Nephron progenitor cell (in vitro differentiated cells): ENCODE data around the gene FREY1.

Experiments used
- DNase-seq: peaks from one replicate; pipeline ENCODE4 v3.0.0; 2021
- H3K27ac Mint-ChIP-seq: 2 replicates; pipeline ENCODE4 v1.8.0; 2021; ENCODE audit warnings: mild to moderate bottlenecking, moderate library complexity, mixed read lengths
- H3K27me3 Mint-ChIP-seq: 2 replicates; pipeline ENCODE4 v1.8.0; 2021; ENCODE audit warnings: mild to moderate bottlenecking, low read depth, mixed read lengths; ENCODE audit not compliant: poor library complexity
- H3K36me3 Mint-ChIP-seq: 2 replicates; pipeline ENCODE4 v1.8.0; 2021; ENCODE audit warnings: low read depth, mixed read lengths
- H3K4me1 Mint-ChIP-seq: 2 replicates; pipeline ENCODE4 v1.8.0; 2021; ENCODE audit warnings: mixed read lengths
- H3K4me3 Mint-ChIP-seq: 2 replicates; pipeline ENCODE4 v1.8.0; 2021; ENCODE audit warnings: mild to moderate bottlenecking, moderate library complexity, mixed read lengths
- H3K9me3 Mint-ChIP-seq: 2 replicates; pipeline ENCODE4 v1.8.0; 2021; ENCODE audit warnings: mild to moderate bottlenecking, moderate library complexity, mixed read lengths
- CTCF ChIP-seq: fragments of 200-600 bp; sonication (generic); IDR thresholded peaks from 2 replicates; pipeline ENCODE4 v1.5.0; 2021; ENCODE audit warnings: antibody characterized with exemption

Gene FREY1, protein sequence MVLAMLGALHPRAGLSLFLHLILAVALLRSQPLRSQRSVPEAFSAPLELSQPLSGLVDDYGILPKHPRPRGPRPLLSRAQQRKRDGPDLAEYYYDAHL

GRCh38 chr11:45906965-45907611 lies at the start of gene FREY1:
FREY1 (minus strand) TSS chr11:45907271; CDS start chr11:45907245, 26 bp downstream.
- TF ChIP-seq CTCF, result no peak
- H3K4me3 Mint-ChIP-seq, result no peak within 1 kb of the TSS
- H3K4me1 Mint-ChIP-seq, result peaks cover 11% of the 10 kb centered on the region
- H3K36me3 Mint-ChIP-seq, result no peaks in the 10 kb centered on the region
- no peak for DNase-seq
- H3K9me3 Mint-ChIP-seq, result no peaks in the 10 kb centered on the region
- peak within 1 kb of the TSS; percentile 93 for H3K27ac Mint-ChIP-seq
- H3K27me3 Mint-ChIP-seq, result no peaks in the 10 kb centered on the region

- Mint-ChIP-seq H3K36me3 (peaks cover 64% of the 10 kb centered on the region), H3K4me1 (no peaks in the 10 kb centered on the region), H3K9me3 (no peaks in the 10 kb centered on the region), H3K27ac (no peak overlapping the region), H3K27me3 (no peaks in the 10 kb centered on the region), H3K4me3 (no peak overlapping the region)
- no peak for TF ChIP-seq CTCF
- no peak for DNase-seq
Observed at GRCh38 chr11:45949992-45950407, 42.9 kb upstream of the FREY1 start.

DNA sequence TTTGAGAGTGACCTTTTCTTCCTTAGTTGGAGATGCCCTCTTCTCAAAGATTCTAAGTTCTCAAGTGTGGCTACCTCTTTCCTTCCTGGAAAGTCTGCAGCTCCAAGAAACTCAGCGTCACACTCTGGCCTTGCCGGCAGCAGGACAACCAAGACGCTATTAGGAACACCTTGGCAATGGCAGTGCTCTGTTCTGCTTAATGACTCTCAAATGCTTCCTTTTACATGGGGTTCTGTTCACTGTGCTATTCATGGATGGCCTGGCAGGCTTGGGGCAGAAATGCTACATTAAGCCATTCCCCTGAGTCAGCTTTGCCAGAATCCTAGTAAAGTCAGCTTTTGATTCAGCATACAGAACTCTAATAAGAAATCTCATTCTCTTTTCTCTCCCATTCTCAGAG lies 41.3 kb upstream of the FREY1 start:
- H3K27ac Mint-ChIP-seq, result peak overlapping the region; percentile 26
- TF ChIP-seq CTCF, result no peak
- peaks cover 3% of the 10 kb centered on the region for H3K27me3 Mint-ChIP-seq
- no peak overlapping the region for H3K4me3 Mint-ChIP-seq
- H3K9me3 Mint-ChIP-seq, result no peaks in the 10 kb centered on the region
- no peak for DNase-seq
- H3K36me3 Mint-ChIP-seq, result peaks cover 69% of the 10 kb centered on the region
- no peaks in the 10 kb centered on the region for H3K4me1 Mint-ChIP-seq

GRCh38 chr11:45947885-45948284 lies 40.8 kb upstream of the FREY1 start:
- no peak overlapping the region for H3K4me3 Mint-ChIP-seq
- DNase-seq, result no peak
- H3K27ac Mint-ChIP-seq, result no peak overlapping the region
- peaks cover 69% of the 10 kb centered on the region for H3K36me3 Mint-ChIP-seq
- TF ChIP-seq CTCF, result no peak
- no peaks in the 10 kb centered on the region for H3K4me1 Mint-ChIP-seq
- no peaks in the 10 kb centered on the region for H3K9me3 Mint-ChIP-seq
- H3K27me3 Mint-ChIP-seq, result peaks cover 3% of the 10 kb centered on the region

- Mint-ChIP-seq H3K27me3 (peaks cover 3% of the 10 kb centered on the region), H3K4me3 (no peak overlapping the region), H3K4me1 (no peaks in the 10 kb centered on the region), H3K36me3 (peaks cover 85% of the 10 kb centered on the region), H3K9me3 (no peaks in the 10 kb centered on the region), H3K27ac (peak overlapping the region; percentile 34)
- TF ChIP-seq CTCF, result no peak
- no peak for DNase-seq
Observed at GRCh38 chr11:45945397-45945999, 38.4 kb upstream of the FREY1 start.

DNA sequence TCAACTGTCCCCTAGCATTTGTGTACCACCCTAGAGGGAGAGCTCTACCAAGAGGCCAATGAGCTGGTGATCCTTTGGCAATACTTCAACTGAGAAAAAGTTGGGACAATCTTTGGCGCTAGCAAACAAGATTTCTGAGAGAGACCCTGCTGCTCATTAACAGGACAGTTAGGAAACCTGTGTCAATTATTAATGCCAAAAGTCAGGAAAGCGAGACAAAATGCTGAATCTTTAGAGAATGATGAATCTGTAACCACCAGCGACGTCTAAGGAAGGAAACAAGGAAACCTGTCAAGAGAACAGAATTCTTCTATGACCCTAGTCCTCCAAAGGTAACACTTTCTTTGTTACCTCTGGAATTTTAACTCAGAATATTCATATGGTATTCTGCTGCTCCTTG lies 35.3 kb upstream of the FREY1 start:
- H3K27me3 Mint-ChIP-seq, result peaks cover 3% of the 10 kb centered on the region
- peak overlapping the region; percentile 17 for H3K27ac Mint-ChIP-seq
- H3K9me3 Mint-ChIP-seq, result no peaks in the 10 kb centered on the region
- H3K36me3 Mint-ChIP-seq, result peaks cover 68% of the 10 kb centered on the region
- peaks cover 3% of the 10 kb centered on the region for H3K4me1 Mint-ChIP-seq
- TF ChIP-seq CTCF, result no peak
- no peak for DNase-seq
- H3K4me3 Mint-ChIP-seq, result no peak overlapping the region
